ENCODE measurements around the gene ZBTB20.

ZBTB20 gene

GRCh38 chr3:114660124-114660523, 487.0 kb downstream of the ZBTB20 start:
- DNase-seq, result no peak

- DNase-seq, result no peak
Observed at GRCh38 chr3:114659109-114660061, 487.7 kb downstream of the ZBTB20 start.

GRCh38 chr3:114651555-114651954, 495.5 kb downstream of the ZBTB20 start:
- DNase-seq, result no peak

GRCh38 chr3:114650808-114651207, 496.3 kb downstream of the ZBTB20 start:
- DNase-seq, result no peak

GRCh38 chr3:114649331-114649730, 497.8 kb downstream of the ZBTB20 start:
- DNase-seq, result no peak

GRCh38 chr3:114646526-114646925, 500.6 kb downstream of the ZBTB20 start:
- DNase-seq, result no peak

GRCh38 chr3:114645392-114645791, 501.7 kb downstream of the ZBTB20 start:
- DNase-seq, result no peak

- DNase-seq, result no peak
Observed at GRCh38 chr3:114644367-114644766, 502.7 kb downstream of the ZBTB20 start.

GRCh38 chr3:114642951-114643741, 503.9 kb downstream of the ZBTB20 start:
- DNase-seq, result no peak

- no peak for DNase-seq
Observed at GRCh38 chr3:114640126-114640525, 507.0 kb downstream of the ZBTB20 start.

GRCh38 chr3:114639171-114639570, 507.9 kb downstream of the ZBTB20 start:
- DNase-seq, result no peak

- DNase-seq, result no peak
Observed at GRCh38 chr3:114635878-114636277, 511.2 kb downstream of the ZBTB20 start.

GRCh38 chr3:114634635-114635034, 512.5 kb downstream of the ZBTB20 start:
- no peak for DNase-seq

- DNase-seq, result no peak
Observed at GRCh38 chr3:114632757-114633424, 514.2 kb downstream of the ZBTB20 start.

GRCh38 chr3:114627770-114628169, 519.3 kb downstream of the ZBTB20 start:
- no peak for DNase-seq

GRCh38 chr3:114626751-114627150, 520.3 kb downstream of the ZBTB20 start:
- DNase-seq, result no peak

- no peak for DNase-seq
Observed at GRCh38 chr3:114624571-114625181, 522.4 kb downstream of the ZBTB20 start.

- DNase-seq, result no peak
Observed at GRCh38 chr3:114624047-114624445, 523.0 kb downstream of the ZBTB20 start.

GRCh38 chr3:114623420-114624046, 523.6 kb downstream of the ZBTB20 start:
- DNase-seq, result no peak

- no peak for DNase-seq
Observed at GRCh38 chr3:114622001-114622400, 525.1 kb downstream of the ZBTB20 start.

GRCh38 chr3:114619771-114620170, 527.3 kb downstream of the ZBTB20 start:
- no peak for DNase-seq

- DNase-seq, result no peak
Observed at GRCh38 chr3:114615523-114616085, 531.5 kb downstream of the ZBTB20 start.
